Cortex of kidney (tissue), 1 donor: ENCODE measurements around the gene WDR11.

Experiments
- DNase-seq: peaks from one replicate; lab custom pipeline; 2025; lab: John Stamatoyannopoulos, UW

The WDR11 gene

DNA sequence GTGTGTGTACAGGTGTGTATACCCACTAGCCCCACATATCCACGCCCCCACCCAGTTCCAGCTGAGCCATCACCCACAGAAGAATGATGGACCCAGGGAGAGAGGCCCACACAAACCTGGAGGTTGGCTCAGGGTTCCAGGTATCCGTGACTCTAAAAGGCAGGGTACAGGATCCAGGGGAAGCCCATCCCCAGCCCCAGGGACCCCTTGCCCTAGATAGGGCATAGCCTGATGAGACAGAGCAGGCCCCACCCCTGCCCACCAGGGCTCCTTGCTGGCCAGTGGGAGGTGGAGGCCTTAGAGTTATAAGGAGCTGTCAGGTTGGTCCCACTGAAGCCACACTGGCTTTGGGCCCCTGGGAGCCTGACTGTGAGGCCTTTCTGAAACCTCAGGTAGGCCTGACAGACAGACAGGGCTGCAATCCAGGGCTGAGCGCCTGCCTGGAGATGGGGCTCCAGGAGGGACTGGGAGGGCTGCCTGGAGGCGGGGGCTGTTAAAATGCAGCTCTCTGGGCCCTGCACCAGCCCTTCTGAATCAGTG, 93.5 kb downstream of the WDR11 start:
- no peak for DNase-seq

DNA sequence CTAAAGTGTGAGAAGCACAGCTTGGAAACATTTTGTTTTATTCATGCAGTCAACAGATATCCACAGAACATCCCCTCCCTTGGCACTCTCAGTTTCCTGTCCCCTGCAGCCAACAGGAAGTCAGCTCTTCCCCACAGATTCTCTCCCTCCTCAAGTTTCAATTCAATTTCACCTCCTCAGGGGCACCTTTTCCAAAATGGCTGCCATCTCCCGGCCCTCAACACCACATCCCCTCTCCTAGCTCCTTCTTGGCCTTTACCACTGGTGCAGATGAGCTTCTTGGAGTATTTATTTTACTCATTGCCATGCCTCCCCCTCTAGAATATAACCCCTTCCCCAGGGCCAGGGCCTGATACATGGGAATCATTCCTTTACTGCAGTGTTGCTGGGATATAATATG, 94.0 kb downstream of the WDR11 start:
- DNase-seq: no peak

- no peak for DNase-seq
These were observed 94.7 kb downstream of the WDR11 start for GRCh38 chr10:120945801-120946302.

DNA sequence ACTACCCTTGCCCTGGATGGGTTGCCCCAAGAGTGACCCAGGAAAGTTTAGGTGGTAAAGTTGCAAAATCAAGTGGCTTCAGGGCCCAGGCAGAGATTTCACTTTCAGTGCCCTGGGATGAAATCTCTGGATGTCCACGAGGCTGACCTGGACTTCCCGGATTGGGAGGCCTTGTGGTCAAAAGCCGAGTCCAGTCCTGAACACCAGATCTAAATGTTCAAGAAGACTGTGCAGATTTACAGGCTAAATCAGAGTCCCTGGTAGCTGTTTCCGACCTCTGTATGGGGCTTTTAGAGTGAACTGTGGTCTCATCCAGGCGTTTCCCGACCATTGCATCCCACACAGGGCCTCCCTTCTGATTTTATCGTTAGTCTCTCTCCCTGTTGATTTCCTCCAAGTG, 95.3 kb downstream of the WDR11 start:
- DNase-seq: no peak

GRCh38 chr10:120948889-120949608, 97.9 kb downstream of the WDR11 start:
- no peak for DNase-seq

- no peak for DNase-seq
These were observed 98.5 kb downstream of the WDR11 start for GRCh38 chr10:120949609-120950031.

GRCh38 chr10:120950051-120950561, 98.9 kb downstream of the WDR11 start:
- DNase-seq: no peak

DNA sequence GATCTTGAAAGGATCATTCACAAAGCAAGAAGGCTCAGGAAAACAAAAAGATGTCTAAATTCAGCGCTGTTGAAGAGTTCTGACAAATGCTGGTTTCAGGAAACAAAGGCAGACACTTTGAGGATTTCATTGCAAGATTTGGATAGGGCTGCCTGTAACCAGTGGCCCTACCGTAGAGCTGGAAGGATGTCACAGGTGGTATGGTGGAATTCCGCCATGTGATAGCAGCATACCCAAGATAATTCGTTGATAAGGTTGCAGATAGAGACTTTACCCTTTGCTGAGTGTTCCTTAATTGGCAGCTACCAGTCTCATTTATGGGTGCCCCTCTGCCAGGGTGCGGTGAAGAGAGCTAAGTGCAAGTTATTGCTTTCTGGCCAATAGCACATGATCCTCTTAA, 100.1 kb downstream of the WDR11 start:
- no peak for DNase-seq

GRCh38 chr10:120953897-120954296, 102.7 kb downstream of the WDR11 start:
- DNase-seq: no peak
